NCI-H82 (cell line): Measurements from ENCODE around the gene NGB.

ENCODE experiments used
- DNase-seq: peaks from one replicate; lab custom pipeline; 2025; lab: John Stamatoyannopoulos, UW

Gene NGB

GRCh38 chr14:77231721-77232120, 39.3 kb downstream of the NGB start:
- no peak for DNase-seq

GRCh38 chr14:77230914-77231313, 40.1 kb downstream of the NGB start:
- no peak for DNase-seq

GRCh38 chr14:77228056-77228455, 43.0 kb downstream of the NGB start:
- DNase-seq, result no peak

DNA sequence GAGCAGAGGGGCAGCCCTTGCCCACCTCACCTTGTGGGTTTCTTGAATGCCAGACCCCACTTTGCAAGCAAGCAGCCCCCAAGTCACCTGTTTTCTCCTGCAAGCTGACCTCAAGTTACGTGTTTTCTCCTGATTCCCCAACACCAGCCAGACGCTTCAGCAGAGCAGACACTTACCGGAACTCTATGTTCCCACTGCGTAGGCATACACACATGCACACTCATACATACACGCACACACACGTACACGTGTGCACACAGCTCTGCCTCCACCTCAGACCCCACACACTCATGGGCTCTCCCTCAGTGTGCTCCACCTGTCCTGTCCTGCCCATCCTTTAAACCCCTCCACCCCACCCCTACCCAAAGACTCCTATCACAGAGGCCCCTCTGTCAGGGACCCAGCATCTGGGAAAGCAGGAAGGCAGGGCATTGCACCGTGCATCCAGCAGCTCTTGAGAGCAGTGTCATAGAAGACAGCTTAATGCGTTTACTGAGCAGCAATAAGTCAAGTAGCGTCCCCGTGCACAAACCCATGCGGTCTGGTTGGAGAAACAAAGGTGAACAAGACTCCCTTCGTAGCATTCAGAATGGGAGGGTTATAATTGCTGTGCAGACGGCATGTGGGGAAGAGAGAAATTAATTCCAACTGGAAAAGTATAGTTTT, 45.0 kb downstream of the NGB start:
- DNase-seq, result no peak

DNA sequence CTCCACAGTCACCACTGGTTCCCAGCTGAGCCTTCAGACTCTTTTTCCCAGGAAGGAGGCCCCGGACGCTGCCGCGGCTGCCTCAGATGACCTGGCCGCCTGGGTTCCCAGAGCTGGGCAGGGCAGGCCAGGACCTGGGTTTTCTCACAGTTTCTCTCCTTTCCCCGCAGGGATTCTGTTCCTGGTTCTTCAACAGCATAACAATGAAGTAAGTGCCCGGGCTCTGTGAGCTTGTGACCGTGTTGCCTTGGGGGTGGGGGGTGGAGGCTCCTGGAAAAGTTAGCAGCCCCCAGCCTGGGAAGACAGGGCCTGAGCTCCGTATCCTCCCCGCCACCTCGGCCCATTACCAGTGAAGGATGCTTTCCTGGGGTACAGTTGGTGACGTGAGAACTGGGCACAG, 45.8 kb downstream of the NGB start:
- no peak for DNase-seq

DNA sequence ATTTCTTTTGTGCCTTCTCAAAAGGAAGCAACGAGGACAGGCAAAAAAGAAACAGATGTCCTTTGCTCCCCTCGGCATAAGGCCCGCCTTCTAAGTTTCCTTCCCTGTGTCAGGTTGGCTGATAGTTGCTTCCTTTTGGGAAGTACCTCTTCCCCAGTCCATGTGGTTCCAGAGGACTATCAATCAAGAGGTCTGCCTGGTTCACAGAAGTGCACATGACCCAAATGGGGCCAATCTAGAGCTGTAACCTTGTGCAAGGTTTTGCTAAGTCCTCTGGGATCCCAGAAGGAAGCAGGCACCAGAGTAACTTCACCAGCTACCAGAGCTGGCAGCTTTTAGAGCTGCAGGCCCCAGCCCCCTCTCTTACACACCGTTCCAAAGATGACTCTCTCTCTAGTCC, 46.8 kb downstream of the NGB start:
- no peak for DNase-seq

GRCh38 chr14:77222546-77223225, 48.3 kb downstream of the NGB start:
- DNase-seq, result no peak

- DNase-seq, result no peak
These were observed 49.6 kb downstream of the NGB start for GRCh38 chr14:77221241-77221871.

DNA sequence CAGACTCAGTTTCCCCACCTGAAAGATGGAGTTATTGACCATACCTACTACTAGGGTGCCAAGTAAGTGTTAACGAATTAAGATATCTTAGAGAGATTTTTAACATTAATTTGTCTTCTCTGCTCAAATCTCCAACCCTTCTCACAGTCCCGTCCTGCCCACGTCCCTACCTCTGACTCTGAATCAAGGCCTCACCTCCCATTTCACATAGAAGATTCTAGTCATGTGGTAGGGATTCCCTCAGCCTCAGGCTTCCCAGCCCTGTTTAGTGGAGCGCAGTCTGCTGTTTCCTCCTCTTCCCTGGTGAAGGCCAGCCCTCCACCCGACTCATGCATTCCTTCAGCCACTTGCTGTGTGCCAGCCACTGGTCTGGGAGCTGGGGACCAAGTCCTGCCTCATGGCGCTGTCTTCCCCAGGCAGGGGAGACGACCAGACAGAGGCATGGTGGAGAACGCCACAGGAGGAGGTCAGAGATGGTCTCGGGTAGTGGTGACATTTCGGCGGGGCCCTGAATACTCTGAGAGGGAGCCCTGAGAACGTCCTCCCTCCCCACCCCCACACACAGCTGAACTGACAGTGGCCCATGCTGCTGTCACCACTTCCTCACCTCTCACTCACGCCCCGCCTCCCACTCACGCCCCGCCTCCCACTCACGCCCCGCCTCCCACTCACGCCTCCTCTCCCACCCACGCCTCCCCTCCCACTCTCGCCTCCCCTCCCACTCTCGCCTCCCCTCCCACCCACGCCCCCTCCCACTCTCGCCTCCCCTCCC, 50.6 kb downstream of the NGB start:
- no peak for DNase-seq

DNA sequence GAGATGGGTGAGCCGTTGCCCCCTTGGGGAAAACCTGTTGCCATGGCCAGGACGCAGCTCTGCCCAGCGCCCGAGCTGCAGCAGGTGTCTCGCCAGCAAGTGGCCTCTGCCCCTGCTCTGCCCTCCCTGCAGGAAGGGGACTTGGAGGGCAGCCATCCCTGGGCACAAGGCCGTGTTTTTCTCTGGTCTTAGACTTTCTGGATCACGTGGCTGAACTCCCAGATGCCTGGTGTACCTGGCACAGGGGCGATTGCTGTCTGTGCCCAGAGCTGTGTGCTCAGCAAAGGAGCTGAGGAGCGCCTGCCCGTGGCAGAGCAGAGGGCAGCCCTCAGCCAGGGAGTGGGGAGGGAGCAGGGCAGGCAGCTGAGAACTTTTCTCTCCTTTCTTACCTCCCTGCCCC, 51.4 kb downstream of the NGB start:
- no peak for DNase-seq

DNA sequence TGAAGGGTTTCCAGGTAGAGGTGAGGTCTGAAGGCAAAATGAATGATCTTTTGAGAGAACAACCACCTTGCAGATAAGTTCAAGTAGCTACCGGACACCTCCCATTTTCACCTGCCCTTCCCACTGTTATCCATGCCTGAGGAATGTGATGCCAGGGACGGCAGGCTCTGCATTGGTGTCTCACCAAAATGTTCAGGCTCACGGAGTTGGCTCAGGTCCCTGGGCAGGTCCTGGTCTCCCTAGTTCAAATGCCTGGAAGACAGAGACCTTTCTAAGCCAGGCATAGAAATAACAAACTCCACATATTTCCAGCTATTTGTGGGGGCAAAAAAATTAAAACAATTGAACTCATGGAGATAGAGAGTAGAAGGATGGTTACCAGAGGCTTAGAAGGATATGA, 53.5 kb downstream of the NGB start:
- no peak for DNase-seq
